Suprapubic skin (tissue), 4 donors: ENCODE data around the gene ADAMTS10. TPM values are rescaled to one million over a fixed set of nuclear protein-coding genes. Genes with fewer than 3 reads are reported as not detected.
"Not testable (repeated sequence)": the region's sequence is repeated elsewhere in the genome, so short reads cannot be mapped to it uniquely, and the experiment has no call there.

Experiments used
- DNase-seq, 2 donors: peaks; one replicate each; pipeline ENCODE4 v3.0.0-alpha.2; 2019; ENCODE audit warnings: low spot score in 2 of 2
- H3K27ac ChIP-seq: fragments of 200-600 bp; sonication (generic); one replicate; pipeline ENCODE4 v1.5.1; 2019
- H3K27me3 ChIP-seq: fragments of 200-600 bp; sonication (generic); one replicate; pipeline ENCODE4 v1.5.1; 2019
- H3K36me3 ChIP-seq: fragments of 200-600 bp; sonication (generic); one replicate; pipeline ENCODE4 v1.5.1; 2019
- H3K4me1 ChIP-seq: fragments of 200-600 bp; sonication (generic); one replicate; pipeline ENCODE4 v1.5.1; 2019
- H3K4me3 ChIP-seq: fragments of 200-600 bp; sonication (generic); one replicate; pipeline ENCODE4 v1.5.1; 2019; ENCODE audit warnings: mild to moderate bottlenecking
- H3K9me3 ChIP-seq: fragments of 200-600 bp; sonication (generic); one replicate; pipeline ENCODE4 v1.5.1; 2019
- CTCF ChIP-seq, 2 donors: fragments of 200-600 bp in 1 of 2; fragments of 450-650 bp in 1 of 2; sonication (generic) in 1 of 2; IDR thresholded peaks; one replicate each; pipeline ENCODE4 v1.5.1; 2016 to 2019; ENCODE audit warnings: antibody characterized with exemption in 2 of 2, mild to moderate bottlenecking in 1 of 2, moderate library complexity in 1 of 2
- EP300 ChIP-seq: sonication (generic); formaldehyde crosslinking; IDR thresholded peaks from one replicate; pipeline ENCODE4 v1.6.1; 2017; ENCODE audit warnings: antibody characterized with exemption
- POLR2A ChIP-seq, 2 donors: fragments of 450-650 bp; IDR thresholded peaks; one replicate each; pipeline ENCODE4 v1.6.1; 2017; ENCODE audit warnings: antibody characterized with exemption in 2 of 2, mild to moderate bottlenecking in 2 of 2, moderate library complexity in 2 of 2
- POLR2AphosphoS5 ChIP-seq, 3 donors: sonication (generic); formaldehyde crosslinking; IDR thresholded peaks; one replicate each; pipeline ENCODE4 v1.6.1; 2017; ENCODE audit warnings: antibody characterized with exemption in 3 of 3
- WGBS: methylation state at CpG from one replicate; pipeline ENCODE4 v1.1.5; 2018; 5-methylcytosine and 5-hydroxymethylcytosine counted together
- total RNA-seq, 4 donors: library from RNA; depleted of rRNA; stranded (reverse); fragments of >200 nt; gene quantifications; one replicate each; pipeline ENCODE4 v1.1.0, GENCODE V29; 2016

ADAMTS10 gene
- total RNA-seq, 4 donors from 2014 or later, result 1.8 to 39.6 (median 6.2) TPM

GRCh38 chr19:8617984-8618383, 7.5 kb upstream of the ADAMTS10 start:
- H3K4me1 ChIP-seq, result no peaks in the 10 kb centered on the region
- no peaks in the 10 kb centered on the region for H3K36me3 ChIP-seq
- 88% methylated on average over 4 of the region's 4 CpGs for WGBS
- no peak overlapping the region for H3K27ac ChIP-seq
- H3K4me3 ChIP-seq, result no peak overlapping the region
- H3K9me3 ChIP-seq, result no peaks in the 10 kb centered on the region
- DNase-seq, result no peak
- TF ChIP-seq CTCF (IDR thresholded peaks at IDR 0.05), result no peak
- H3K27me3 ChIP-seq, result no peaks in the 10 kb centered on the region

- H3K27ac ChIP-seq, H3K4me3 ChIP-seq, H3K27me3 ChIP-seq, H3K9me3 ChIP-seq, DNase-seq, H3K36me3 ChIP-seq, H3K4me1 ChIP-seq: not testable (repeated sequence)
- 69% methylated on average over 15 of the region's 15 CpGs for WGBS
These were observed 6.8 kb upstream of the ADAMTS10 start for GRCh38 chr19:8617325-8617724.

GRCh38 chr19:8616861-8617260, 6.3 kb upstream of the ADAMTS10 start:
- Histone ChIP-seq H3K4me3 (no peak overlapping the region), H3K4me1 (peaks cover 4% of the 10 kb centered on the region), H3K9me3 (no peaks in the 10 kb centered on the region), H3K27me3 (no peaks in the 10 kb centered on the region), H3K27ac (no peak overlapping the region), H3K36me3 (no peaks in the 10 kb centered on the region)
- DNase-seq, result no peak
- no peak for TF ChIP-seq POLR2A (IDR thresholded peaks at IDR 0.05)
- no peak for TF ChIP-seq CTCF (IDR thresholded peaks at IDR 0.05)
- TF ChIP-seq POLR2AphosphoS5 (IDR thresholded peaks at IDR 0.05), result no peak
- TF ChIP-seq EP300, result no peak
- WGBS, result 80% methylated on average over 6 of the region's 6 CpGs

GRCh38 chr19:8615813-8616596, 5.5 kb upstream of the ADAMTS10 start:
- Histone ChIP-seq H3K4me1 (peaks cover 12% of the 10 kb centered on the region), H3K9me3 (no peaks in the 10 kb centered on the region), H3K27ac (no peak overlapping the region), H3K4me3 (no peak overlapping the region), H3K36me3 (no peaks in the 10 kb centered on the region), H3K27me3 (no peaks in the 10 kb centered on the region)
- peak; percentile 74 to 83 for DNase-seq
- WGBS, result 39% methylated on average over 23 of the region's 23 CpGs
- TF ChIP-seq EP300 (no peak), CTCF (IDR thresholded peaks at IDR 0.05) (peak; percentile 86 to 95)

- Histone ChIP-seq H3K4me3 (no peak overlapping the region), H3K27ac (no peak overlapping the region), H3K36me3 (no peaks in the 10 kb centered on the region), H3K4me1 (peaks cover 21% of the 10 kb centered on the region), H3K27me3 (no peaks in the 10 kb centered on the region), H3K9me3 (no peaks in the 10 kb centered on the region)
- no peak for DNase-seq
- WGBS, result 17% methylated on average over 6 of the region's 6 CpGs
- TF ChIP-seq EP300, result no peak
- no peak for TF ChIP-seq POLR2AphosphoS5 (IDR thresholded peaks at IDR 0.05)
- no peak for TF ChIP-seq POLR2A (IDR thresholded peaks at IDR 0.05)
- no peak for TF ChIP-seq CTCF (IDR thresholded peaks at IDR 0.05)
These were observed 4.5 kb upstream of the ADAMTS10 start for GRCh38 chr19:8615024-8615423.

- H3K9me3 ChIP-seq, result no peaks in the 10 kb centered on the region
- no peak for DNase-seq
- H3K4me1 ChIP-seq, result peaks cover 27% of the 10 kb centered on the region
- TF ChIP-seq EP300 (no peak), CTCF (IDR thresholded peaks at IDR 0.05) (no peak), POLR2AphosphoS5 (IDR thresholded peaks at IDR 0.05) (no peak), POLR2A (IDR thresholded peaks at IDR 0.05) (no peak)
- WGBS, result 88% methylated on average over 2 of the region's 2 CpGs
- H3K27me3 ChIP-seq, result no peaks in the 10 kb centered on the region
- H3K4me3 ChIP-seq, result no peak overlapping the region
- H3K36me3 ChIP-seq, result no peaks in the 10 kb centered on the region
- H3K27ac ChIP-seq, result no peak overlapping the region
These were observed 3.9 kb upstream of the ADAMTS10 start for GRCh38 chr19:8614455-8614854.
